ENCODE data around the gene OXGR1. TPM values are rescaled to one million over a fixed set of nuclear protein-coding genes. Genes with fewer than 3 reads are reported as not detected.

Gene OXGR1
- total RNA-seq, 1 experiment from 2014 or later = not detected

- Histone ChIP-seq H3K4me1 (ENCODE audit: insufficient read depth, low read length) (0 out of 2 replicates have a peak, but pooled peaks cover 2% of the 10 kb centered on the region), H3K27me3 (ENCODE audit: insufficient read depth, low read length) (peaks cover 58% of the 10 kb centered on the region), H3K4ac (ENCODE audit: low read depth, low read length) (no peak overlapping the region), H4K20me1 (ENCODE audit: control insufficient read depth, insufficient read depth, insufficient read length) (peaks cover 3% of the 10 kb centered on the region), H3K18ac (ENCODE audit: insufficient read length, low read depth, low read length) (no peak overlapping the region), H3K14ac (ENCODE audit: insufficient read depth, low read length) (no peak overlapping the region), H3K79me2 (ENCODE audit: insufficient read depth, low read length) (no peaks in the 10 kb centered on the region), H2BK12ac (ENCODE audit: insufficient read length, low read depth, low read length) (no peak overlapping the region), H2BK20ac (ENCODE audit: low read depth, low read length, poor library complexity, severe bottlenecking) (no peak overlapping the region), H3K9me3 (ENCODE audit: control insufficient read depth, low read depth, low read length) (no peaks in the 10 kb centered on the region), H3K23ac (ENCODE audit: insufficient read length, low read depth, low read length) (no peak overlapping the region), H2BK15ac (ENCODE audit: low read depth, low read length) (no peak overlapping the region), H3K27ac (ENCODE audit: insufficient read length, low read depth, low read length) (no peak overlapping the region), H3T11ph (ENCODE audit: low read length) (no peak overlapping the region), H4K8ac (replicated peaks; ENCODE audit: insufficient read length, low read depth, low read length) (no peak overlapping the region), H2AK5ac (ENCODE audit: insufficient read length, low read length) (no peak overlapping the region), H3K23me2 (ENCODE audit: insufficient read length, low read depth, low read length, poor library complexity, severe bottlenecking) (peaks cover 9% of the 10 kb centered on the region), H3K9ac (ENCODE audit: extremely low read depth, insufficient read length, low read length) (no peak overlapping the region), H3K4me2 (ENCODE audit: insufficient read depth, insufficient read length, low read length) (no peak overlapping the region), H3K79me1 (ENCODE audit: insufficient read depth, low read depth, low read length, poor library complexity, severe bottlenecking) (no peaks in the 10 kb centered on the region), H4K5ac (ENCODE audit: insufficient read length, low read depth, low read length) (no peak overlapping the region), H3K56ac (ENCODE audit: insufficient read length, low read depth, low read length) (no peak overlapping the region), H2AFZ (ENCODE audit: low read length) (no peak overlapping the region), H2BK5ac (ENCODE audit: insufficient read length, low read length) (no peak overlapping the region), H2BK120ac (ENCODE audit: low read depth, low read length, poor library complexity, severe bottlenecking) (no peak overlapping the region), H4K91ac (ENCODE audit: insufficient read length, low read depth, low read length) (no peak overlapping the region)
- H3K27me3 Mint-ChIP-seq (ENCODE audit: low read depth) = peaks cover 100% of the 10 kb centered on the region
- no peak overlapping the region for H3K27ac Mint-ChIP-seq
- H3K36me3 Mint-ChIP-seq (ENCODE audit: insufficient read depth in 1 of 3, low read depth in 3 of 3) = peaks cover 0 to 5% (median 0%) of the 10 kb centered on the region in 3 experiments; a peak in 1 of 7 replicates
- DNase-seq = no peak
- no peak for TF ChIP-seq CTCF (conservative IDR thresholded peaks at IDR 0.05)
- H3K9me3 Mint-ChIP-seq = peaks cover 0 to 4% of the 10 kb centered on the region in 2 experiments; a peak in 1 of 5 replicates
- peaks cover 11 to 29% of the 10 kb centered on the region in 2 experiments for H3K4me1 Mint-ChIP-seq
- no CpG with 5 or more reads among the region's 4 CpGs for WGBS (ENCODE audit: extremely low coverage, insufficient read length, low lambda C conversion rate)
- no peak overlapping the region for H3K4me3 Mint-ChIP-seq
These were observed 1.8 kb upstream of the OXGR1 start for GRCh38 chr13:96996107-96996506.

Data from H9 (cell line).